ENCODE measurements around the gene TDRD10.

The TDRD10 gene

DNA sequence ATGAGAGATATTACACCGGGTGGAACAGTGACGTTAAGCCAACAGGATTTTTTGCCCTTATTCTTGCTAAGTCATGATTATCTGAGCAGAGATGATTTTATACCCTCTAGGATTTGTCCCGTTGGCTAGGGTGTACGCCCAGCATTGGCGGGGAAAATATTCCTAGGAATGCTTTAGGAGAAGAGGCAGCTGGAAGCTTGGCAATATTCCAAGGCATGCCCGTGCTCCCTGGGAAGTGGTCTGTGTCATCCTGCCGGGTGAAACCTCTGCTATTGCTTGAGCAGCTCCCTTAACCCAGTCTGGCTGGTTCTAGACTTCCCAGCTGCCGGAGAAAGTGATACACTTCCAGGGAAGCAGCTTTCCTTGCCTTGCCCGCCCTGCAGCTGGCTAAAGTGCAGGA, 81.8 kb downstream of the TDRD10 start:
- DNase-seq = no peak

GRCh38 chr1:154584267-154584994, 82.4 kb downstream of the TDRD10 start:
- DNase-seq = no peak

DNA sequence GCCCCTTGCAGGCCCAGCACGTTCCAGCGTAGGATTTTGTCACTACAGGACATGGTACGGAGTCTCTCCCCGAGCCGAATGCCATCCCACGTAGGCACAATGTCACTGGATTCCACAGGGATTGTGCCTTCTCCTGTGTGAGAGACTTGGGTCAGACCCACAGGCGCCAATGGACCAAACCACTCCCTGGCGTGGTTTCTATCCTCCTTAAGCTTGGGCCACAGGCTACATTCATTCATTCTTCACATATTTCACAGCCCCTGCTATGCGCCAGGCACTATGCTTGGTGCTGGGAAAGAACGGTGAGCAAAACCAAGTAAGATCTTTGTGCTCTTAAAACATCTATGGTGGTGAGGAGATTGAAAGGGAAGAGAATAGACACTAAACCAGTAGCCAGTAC, 84.2 kb downstream of the TDRD10 start:
- no peak for DNase-seq

DNA sequence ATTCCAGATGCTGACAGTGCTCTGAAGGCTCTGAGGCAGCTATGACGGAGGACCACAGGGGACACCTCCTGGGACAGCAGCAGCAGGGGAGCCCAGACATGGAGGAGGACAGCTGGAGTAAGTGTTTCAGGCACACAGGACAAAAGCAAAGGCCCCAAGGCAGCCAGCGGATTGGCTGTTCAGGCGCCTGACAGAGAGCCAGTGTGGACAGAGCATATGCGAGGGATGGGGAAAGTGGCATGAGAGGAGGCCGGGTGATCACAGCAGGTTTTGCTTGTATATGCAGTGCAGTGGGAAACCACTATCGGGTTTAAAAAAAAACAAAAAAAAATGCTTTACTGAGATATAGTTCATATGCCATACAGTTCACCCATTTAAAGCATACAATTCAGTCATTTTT, 84.6 kb downstream of the TDRD10 start:
- no peak for DNase-seq

- DNase-seq = no peak
Measured at GRCh38 chr1:154589780-154590179, 87.8 kb downstream of the TDRD10 start.

DNA sequence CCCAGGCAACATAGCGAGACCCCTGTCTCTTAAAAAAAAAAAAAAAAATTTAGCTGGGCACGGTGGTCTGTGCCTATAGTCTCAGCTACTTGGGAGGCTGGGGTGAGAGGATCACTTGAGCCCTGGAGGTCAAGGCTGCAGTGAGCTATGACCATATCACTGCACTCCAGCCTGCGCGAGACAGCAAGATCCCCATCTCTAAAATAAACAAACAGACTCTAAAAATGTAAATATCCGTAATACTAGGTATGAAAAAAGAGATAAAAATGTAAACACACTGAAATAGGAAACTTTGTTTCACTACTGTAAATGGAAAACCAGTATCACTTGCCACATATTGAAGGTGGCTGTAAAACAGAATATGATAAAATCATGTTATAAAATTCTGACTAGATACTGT, 88.7 kb downstream of the TDRD10 start:
- no peak for DNase-seq

DNA sequence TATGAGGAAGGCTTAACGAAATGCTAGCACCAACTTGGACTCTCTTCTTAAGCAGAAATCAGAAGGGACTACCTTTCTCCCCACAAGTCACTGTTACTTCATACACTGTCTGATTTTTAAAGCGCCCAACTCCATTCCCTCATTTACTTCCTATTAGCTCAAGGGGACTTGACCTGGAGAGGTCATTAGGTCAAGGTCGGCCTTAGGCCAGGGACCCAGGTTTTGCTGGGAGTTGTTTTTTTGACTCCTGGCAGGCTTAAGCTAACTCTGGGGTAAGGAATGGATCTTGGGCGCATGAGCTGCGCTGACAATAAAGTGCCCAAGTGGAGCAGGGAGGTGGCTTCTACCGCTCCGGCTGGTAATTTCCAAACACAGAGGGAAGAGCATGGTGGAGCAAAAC, 89.2 kb downstream of the TDRD10 start:
- DNase-seq = no peak

- no peak for DNase-seq
Measured at GRCh38 chr1:154593390-154593789, 91.4 kb downstream of the TDRD10 start.

DNA sequence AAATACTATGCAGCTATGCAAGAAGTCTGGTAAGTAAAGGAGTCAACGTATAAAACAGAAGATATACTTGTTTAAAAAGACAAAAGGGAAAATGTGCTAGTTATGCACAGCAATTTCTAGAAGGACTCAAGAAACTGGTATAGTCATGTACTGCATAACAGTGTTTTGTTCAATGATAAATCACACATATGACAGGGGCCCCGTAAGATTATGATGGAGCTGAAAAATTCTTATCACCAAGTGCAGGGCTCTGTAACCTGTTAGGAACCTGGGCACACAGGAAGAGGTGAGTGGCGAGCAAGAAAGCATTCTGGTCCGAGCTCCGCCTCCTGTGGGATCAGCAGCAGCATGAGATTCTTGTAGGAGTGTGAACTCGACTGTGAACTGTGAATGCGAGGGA, 92.8 kb downstream of the TDRD10 start:
- DNase-seq = no peak

GRCh38 chr1:154595621-154596020, 93.6 kb downstream of the TDRD10 start:
- no peak for DNase-seq

Measured in activated CD4-positive, alpha-beta T cell treated with anti-CD3 and anti-CD28 coated beads for 1 hour (primary cell).